ENCODE data around the gene MSL1. TPM values are rescaled to one million over a fixed set of nuclear protein-coding genes. Genes with fewer than 3 reads are reported as not detected.

Gene MSL1
- total and polyA plus RNA-seq, 2 of the 4 experiments (the other 2 are of a cell fraction) = 28.3 to 48.4 TPM

- H2BK20ac ChIP-seq (ENCODE audit: low read depth, low read length) = no peak overlapping the region
- H3K36me3 ChIP-seq (ENCODE audit: control insufficient read depth, insufficient read depth, low read length) = peaks cover 73% of the 10 kb centered on the region
- BruUV-seq (replicated peaks) = no TSS peak
- peaks cover 5% of the 10 kb centered on the region; the same call in 1 of the 2 replicates for H3K4me1 ChIP-seq (ENCODE audit: control insufficient read depth, insufficient read depth, low read length)
- no peak overlapping the region for H3K14ac ChIP-seq (replicated peaks; ENCODE audit: low read depth, low read length)
- no peak overlapping the region for H2AK9ac ChIP-seq (replicated peaks; ENCODE audit: low read depth, low read length, poor library complexity)
- H2BK5ac ChIP-seq (ENCODE audit: low read depth, low read length, poor library complexity, severe bottlenecking) = no peak overlapping the region
- no peak overlapping the region for H3K4ac ChIP-seq (ENCODE audit: low read depth, low read length)
- no peak overlapping the region for H3K18ac ChIP-seq (ENCODE audit: low read depth, low read length)
- intact Hi-C loops (cut with micrococcal nuclease) = no loop called here
- H3K9ac ChIP-seq (ENCODE audit: low read depth, low read length) = no peak overlapping the region
- peaks cover 6% of the 10 kb centered on the region; the same call in 1 of the 2 replicates for H4K20me1 ChIP-seq (ENCODE audit: insufficient read depth, low read length)
- H4K5ac ChIP-seq (ENCODE audit: low read depth, low read length) = no peak overlapping the region
- H3K9me1 ChIP-seq (ENCODE audit: insufficient read depth, low read length) = peaks cover 4% of the 10 kb centered on the region; the same call in 1 of the 2 replicates
- H4K91ac ChIP-seq (ENCODE audit: insufficient read depth, low read depth, low read length) = no peak overlapping the region
- H3K9me3 ChIP-seq (ENCODE audit: control insufficient read depth, insufficient read depth, low read length) = no peaks in the 10 kb centered on the region
- in situ Hi-C loops (cut with MboI; ENCODE audit: low sequenced_read_pairs) = no loop called here
- H3K27me3 ChIP-seq (ENCODE audit: control insufficient read depth, insufficient read depth, low read length) = no peaks in the 10 kb centered on the region
- no peak overlapping the region for H3K4me3 ChIP-seq (ENCODE audit: insufficient read depth, low read depth, low read length)
- no peak overlapping the region for H3K23ac ChIP-seq (ENCODE audit: low read depth, low read length)
- no peak overlapping the region for H3K56ac ChIP-seq (ENCODE audit: extremely low read depth, insufficient read depth, low read length)
- no peak overlapping the region for H3K27ac ChIP-seq (ENCODE audit: insufficient read depth, low read length)
- WGBS, 2 experiments (ENCODE audit: extremely low coverage in 2 of 2, insufficient read length in 1 of 2) = no CpG with 5 or more reads among the region's 3 CpGs
- ChIA-PET POLR2A (ENCODE audit: unreplicated experiment) (no interaction called here), CTCF (no interaction called here)
- no peak overlapping the region for H2BK15ac ChIP-seq (ENCODE audit: low read depth, low read length)
- peaks cover 2 to 27% of the 10 kb centered on the region in 2 experiments; a peak in 3 of 4 replicates for H3K79me1 ChIP-seq (ENCODE audit: low read depth in 1 of 2, low read length in 2 of 2)
- TF ChIP-seq BHLHE40 (IDR thresholded peaks at IDR 0.05; ENCODE audit: low read depth, low read length) (no peak), RAD21 (IDR thresholded peaks at IDR 0.05; ENCODE audit: low read length) (no peak), MXI1 (IDR thresholded peaks at IDR 0.05; ENCODE audit: borderline replicate concordance, low read depth, low read length) (no peak), POLR2A (IDR thresholded peaks at IDR 0.05; ENCODE audit: low read depth, low read length) (no peak), CTCF (conservative IDR thresholded peaks at IDR 0.05; ENCODE audit: low read depth, low read length) (no peak), USF2 (IDR thresholded peaks at IDR 0.05; ENCODE audit: low read depth, low read length) (no peak), NFE2L2 (IDR thresholded peaks at IDR 0.05; ENCODE audit: low read depth, low read length) (no peak), FOS (IDR thresholded peaks at IDR 0.05; ENCODE audit: low read depth, low read length) (no peak), MAZ (IDR thresholded peaks at IDR 0.05; ENCODE audit: borderline replicate concordance, low read depth, low read length) (no peak), RFX5 (IDR thresholded peaks at IDR 0.05; ENCODE audit: low read depth, low read length) (no peak), SMC3 (IDR thresholded peaks at IDR 0.05; ENCODE audit: low read depth, low read length) (no peak), ELK1 (IDR thresholded peaks at IDR 0.05; ENCODE audit: borderline replicate concordance, low read depth, low read length) (no peak), CEBPB (IDR thresholded peaks at IDR 0.05; ENCODE audit: low read depth, low read length) (no peak), MAFK (IDR thresholded peaks at IDR 0.05; ENCODE audit: low read depth, low read length) (no peak), CHD1 (IDR thresholded peaks at IDR 0.05; ENCODE audit: low read depth, low read length) (no peak), RCOR1 (IDR thresholded peaks at IDR 0.05; ENCODE audit: insufficient replicate concordance, low read length) (no peak)
- H2BK120ac ChIP-seq (ENCODE audit: low read depth, low read length) = no peak overlapping the region
- H4K8ac ChIP-seq (ENCODE audit: low read depth in 2 of 2, low read length in 2 of 2) = no peak overlapping the region
- no peak for DNase-seq
- dilution Hi-C loops (cut with HindIII; ENCODE audit: low sequenced_read_pairs, unreplicated experiment) = no loop called here
- no peak overlapping the region for H2AFZ ChIP-seq (replicated peaks; ENCODE audit: low read length, poor library complexity)
- no peak for ATAC-seq (ENCODE audit: low read depth)
- H3K4me2 ChIP-seq (ENCODE audit: low read depth, low read length) = no peak overlapping the region
- no peak overlapping the region for H2AK5ac ChIP-seq (ENCODE audit: low read depth, low read length)
These were observed 29.2 kb upstream of the MSL1 start for GRCh38 chr17:40092581-40092980.
